HCEC 1CT (cell line): ENCODE data around the gene PIGZ.
"Not testable (repeated sequence)": the region's sequence is repeated elsewhere in the genome, so short reads cannot be mapped to it uniquely, and the experiment has no call there.

Source experiments
- DNase-seq: peaks from one replicate; pipeline ENCODE4 v3.0.0-alpha.2; 2017

Gene PIGZ

DNA sequence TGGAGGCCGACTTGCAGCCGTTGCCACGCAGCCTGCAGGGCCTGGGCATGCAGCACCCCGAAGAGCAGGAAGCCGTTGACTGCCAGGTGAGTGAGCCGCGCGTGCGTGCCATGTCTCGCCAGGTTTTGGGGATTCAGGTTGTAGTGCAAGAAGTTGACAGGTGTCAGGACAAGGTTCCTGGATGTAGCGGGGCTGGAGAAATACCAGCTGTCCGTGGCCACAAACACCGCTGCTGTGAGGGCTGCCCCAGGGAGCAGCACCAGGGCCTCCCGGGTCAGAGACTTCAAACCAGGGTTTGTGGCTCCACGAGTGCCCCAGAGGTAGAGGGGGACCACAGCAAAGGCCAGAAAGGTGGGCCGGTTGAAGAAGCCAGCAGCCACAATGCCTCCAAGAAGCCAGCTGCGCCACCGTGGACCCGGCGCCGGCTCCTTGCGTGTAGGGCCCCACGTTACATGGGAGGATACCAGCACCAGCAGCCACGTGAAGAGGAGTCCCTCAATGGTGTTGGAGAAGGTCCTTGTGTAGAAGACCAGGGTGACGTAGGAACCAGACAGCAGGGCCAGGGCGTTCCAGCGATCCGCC, 20.7 kb downstream of the PIGZ start:
- no peak for DNase-seq

DNA sequence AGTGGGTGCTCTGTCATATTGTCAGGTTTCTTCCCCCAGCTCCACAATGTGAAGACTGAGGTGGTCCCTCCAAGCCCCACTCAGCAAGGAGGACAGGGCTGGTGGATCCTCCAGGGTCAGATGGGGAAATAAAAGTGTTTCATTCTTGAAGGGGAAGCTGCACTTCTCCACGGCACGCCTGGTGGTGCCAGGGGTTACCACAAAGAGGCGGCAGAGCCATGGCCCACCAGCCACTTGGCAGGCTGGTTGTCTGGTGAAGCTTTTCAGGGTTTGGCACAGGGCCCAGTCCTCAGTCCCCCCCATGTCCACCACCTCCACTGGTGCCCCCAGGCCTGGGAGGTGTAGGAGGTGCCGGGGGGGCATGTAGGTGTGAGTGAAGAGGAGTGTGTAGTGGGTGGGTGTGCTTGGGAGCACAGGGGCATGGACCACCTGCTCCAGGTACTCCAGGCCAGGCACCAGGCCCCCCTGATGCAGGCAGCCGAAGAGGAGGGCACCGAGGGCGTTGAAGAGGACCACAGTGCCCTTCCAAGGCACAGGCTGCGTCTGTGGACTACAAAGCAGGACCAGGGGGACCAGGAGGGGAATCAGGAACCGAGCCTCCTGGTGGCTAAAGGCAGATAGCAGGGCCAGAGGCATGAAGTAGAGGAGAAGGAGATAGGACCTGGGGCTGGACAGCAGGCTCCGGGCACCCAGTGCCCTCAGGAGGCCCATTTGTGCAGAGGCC, 21.3 kb downstream of the PIGZ start:
- no peak for DNase-seq

DNA sequence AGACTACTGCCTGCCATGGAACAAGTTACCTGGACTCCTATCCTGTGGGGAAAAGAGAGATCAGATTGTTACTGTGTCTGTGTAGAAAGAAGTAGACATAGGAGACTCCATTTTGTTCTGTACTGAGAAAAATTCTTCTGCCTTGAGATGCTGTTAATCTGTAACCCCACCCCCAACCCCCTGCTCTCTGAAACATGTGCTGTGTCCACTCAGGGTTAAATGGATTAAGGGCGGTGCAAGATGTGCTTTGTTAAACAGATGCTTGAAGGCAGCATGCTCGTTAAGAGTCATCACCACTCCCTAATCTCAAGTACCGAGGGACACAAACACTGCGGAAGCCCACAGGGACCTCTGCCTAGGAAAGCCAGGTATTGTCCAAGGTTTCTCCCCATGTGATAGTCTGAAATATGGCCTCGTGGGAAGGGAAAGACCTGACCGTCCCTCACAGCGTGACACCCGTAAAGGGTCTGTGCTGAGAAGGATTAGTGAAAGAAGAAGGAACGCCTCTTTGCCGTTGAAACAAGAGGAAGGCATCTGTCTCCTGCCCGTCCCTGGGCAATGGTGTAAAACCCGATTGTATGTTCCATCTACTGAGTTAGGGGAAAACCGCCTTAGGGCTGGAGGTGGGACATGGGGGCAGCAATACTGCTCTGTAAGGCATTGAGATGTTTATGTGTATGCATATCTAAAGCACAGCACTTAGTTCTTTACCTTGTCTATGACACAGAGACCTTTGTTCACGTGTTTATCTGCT, 24.4 kb downstream of the PIGZ start:
- not testable (repeated sequence) for DNase-seq

DNA sequence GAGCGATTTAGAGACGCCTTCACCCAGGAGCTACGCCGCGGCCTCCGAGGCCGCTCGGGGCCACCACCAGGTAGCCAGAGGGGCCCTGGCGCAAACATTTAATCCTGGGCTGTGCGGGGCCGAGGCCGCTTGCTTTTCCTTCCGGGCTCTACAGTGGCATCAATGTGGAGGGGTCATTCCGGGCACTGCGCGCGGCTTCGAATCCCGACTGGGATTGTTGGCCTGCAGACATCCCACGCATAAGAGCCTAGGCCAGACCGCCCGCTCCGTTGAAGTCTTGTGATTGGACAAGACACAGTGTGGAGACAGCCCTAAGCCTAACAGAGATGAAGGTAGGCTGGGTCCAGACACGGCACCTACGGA, 25.7 kb downstream of the PIGZ start:
- no peak for DNase-seq

DNA sequence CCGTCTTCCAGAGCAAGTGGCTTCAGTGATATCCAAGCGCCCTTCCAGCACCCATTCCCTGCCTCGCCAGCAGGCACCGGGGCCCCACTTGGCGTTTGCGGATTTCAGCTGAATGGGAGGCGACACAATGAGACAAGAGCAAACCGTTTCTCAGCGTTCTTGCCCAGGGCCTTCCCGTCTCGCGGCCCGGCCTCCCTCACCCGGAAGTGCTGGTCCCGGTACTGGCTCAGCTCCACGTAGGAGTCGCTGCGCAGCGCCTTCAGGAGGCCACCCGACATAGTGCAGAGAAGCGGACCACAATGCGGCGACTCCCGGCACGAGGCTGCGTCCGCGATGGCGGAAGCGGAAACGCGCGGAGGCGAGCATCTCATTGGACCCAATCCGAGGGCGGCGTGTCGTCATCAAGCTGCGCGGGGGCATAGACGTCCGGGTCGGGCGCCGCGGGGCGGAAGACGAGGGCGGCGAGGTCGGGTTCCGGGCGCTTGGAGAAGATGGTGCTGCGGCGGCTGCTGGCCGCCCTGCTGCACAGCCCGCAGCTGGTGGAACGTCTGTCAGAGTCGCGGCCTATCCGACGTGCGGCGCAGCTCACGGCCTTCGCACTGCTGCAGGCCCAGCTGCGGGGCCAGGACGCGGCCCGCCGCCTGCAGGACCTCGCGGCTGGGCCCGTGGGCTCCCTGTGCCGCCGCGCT, 26.3 kb downstream of the PIGZ start, which contains the start of gene NCBP2:
NCBP2 (minus strand) TSS at position 303 of the 689 bp plus-strand sequence; CDS start at position 278, 25 bp downstream.
- peak; percentile 98 for DNase-seq

DNA sequence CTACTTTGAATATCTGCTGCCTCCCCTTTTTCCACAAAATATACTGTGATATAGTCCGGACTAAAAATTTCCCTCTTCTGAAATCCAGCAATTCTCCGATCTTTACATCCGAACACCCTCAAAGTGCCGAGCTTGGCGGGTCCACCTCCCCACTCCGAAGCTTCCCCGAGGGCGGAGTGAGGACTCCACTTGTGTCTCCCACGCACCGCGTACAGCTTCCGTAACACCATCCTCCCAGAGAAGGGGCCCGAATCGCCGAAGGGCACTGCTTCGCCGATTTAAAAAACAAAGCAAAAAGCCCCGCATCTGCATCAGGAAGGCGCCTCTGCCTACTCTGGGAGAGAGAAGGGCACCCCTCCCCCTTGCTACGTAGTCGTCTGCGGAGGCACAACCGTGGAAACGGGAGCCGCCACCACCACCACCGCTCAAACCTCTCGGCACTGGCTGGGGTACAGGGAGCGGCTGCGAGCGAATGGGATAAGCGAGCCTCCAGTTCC, 26.9 kb downstream of the PIGZ start:
- DNase-seq, result peak; percentile 28

DNA sequence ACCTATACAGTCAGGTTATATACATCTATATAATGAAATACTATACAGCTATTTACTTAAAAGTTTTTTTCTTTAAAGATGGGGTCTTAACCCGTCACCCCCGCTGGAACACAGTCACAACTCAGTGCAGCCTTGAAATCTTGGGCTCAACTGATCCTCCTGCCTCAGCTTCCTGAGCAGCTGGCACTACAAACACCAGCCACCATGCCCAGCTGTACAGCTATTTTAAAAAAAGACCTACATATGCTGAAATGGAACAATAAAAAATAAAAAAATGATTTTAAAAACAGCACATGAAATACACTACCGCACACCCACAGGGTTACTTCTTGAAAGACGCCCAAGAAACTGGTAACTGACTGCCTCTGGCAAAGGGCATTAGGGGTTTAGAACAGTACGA, 30.1 kb downstream of the PIGZ start:
- DNase-seq, result no peak

DNA sequence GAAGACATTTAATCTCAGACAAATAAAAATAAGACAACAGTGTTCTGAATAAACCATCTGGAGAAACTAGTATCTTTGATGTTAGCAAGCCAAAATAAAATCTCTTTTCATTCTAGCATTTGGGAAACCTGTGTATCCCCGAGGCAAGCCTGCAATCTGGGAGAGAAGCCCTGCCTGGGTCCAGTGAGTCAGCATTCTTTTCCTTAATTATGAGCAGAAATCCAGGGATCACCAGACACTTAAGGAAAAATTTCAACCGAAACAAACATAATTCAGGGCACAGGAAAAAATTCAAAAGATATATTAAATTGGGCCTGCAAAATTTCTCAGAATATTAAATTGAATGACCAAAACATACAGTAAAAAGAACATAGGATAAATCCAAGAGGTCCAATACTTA, 30.5 kb downstream of the PIGZ start:
- no peak for DNase-seq

DNA sequence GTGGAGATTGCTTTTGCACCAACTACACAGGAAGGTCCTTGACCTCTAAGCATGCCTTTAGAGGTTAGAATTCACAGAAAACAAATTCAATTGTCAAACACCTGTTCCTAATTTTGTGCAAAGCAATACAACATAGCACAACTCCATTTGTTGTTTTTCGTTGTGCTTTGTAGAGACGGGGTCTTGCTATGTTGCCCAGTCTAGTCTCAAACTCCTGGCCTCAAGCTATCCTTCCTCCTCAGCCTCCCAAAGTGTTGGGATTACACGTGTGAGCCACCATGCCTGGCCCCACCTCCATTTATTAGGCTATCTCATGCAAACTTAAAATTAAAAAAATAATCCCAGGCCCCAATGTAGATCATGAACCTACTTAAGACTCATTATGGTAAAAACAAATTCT, 32.3 kb downstream of the PIGZ start:
- no peak for DNase-seq

DNA sequence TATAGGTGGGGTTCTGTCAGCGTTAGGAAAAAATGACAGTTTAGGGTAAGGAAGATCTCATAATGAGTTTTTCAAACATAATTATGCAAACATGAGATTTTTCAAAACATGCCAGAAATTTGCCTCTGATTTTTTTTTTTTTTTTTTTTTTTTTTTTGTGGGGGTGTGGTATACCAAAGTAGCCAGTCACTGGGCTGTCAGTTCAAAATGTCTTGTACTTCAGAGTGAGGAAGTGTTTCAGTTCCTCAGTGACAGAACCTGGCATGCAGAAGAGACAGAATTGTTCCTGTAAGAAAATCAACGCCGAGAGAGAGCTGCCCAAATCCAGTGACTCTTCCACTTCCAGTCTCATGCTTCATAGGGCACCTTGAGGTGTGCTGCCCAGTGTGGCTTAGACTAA, 36.0 kb downstream of the PIGZ start:
- no peak for DNase-seq

DNA sequence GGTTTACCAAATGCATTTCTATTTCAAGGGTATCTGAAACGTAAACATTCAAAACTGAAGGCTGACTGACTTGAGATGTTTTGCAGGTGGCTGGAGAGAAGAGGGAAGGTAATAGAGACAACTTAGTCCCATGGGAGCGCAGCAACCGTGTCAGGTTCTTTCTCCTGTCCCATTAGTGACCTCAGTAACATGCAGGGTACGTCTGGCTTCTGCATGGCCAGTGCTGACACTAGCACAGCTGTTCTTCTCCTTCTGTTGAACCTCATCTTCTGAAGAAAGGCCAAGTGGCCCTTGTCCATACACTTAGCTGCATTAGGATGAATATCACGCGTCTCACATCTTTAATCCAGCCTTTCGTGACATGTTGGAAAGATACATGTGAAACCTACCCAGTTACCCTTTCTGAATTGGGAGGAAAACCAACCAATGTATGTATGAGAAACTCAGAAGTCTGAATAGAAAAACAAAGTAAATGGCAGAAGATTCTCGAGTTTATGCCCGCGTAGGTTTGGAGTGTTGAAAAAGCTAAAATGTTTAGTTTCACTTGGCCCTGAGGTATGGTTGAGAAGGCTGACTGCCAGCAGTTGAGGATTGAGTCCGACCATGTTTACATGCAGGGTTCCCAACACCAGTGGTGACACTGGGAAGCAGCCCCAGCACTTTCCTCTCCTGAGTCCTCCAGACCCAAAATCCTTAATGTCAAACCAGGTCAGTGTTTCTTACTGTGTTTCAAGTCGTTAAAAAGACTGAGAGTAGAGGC, 36.6 kb downstream of the PIGZ start:
- no peak for DNase-seq

DNA sequence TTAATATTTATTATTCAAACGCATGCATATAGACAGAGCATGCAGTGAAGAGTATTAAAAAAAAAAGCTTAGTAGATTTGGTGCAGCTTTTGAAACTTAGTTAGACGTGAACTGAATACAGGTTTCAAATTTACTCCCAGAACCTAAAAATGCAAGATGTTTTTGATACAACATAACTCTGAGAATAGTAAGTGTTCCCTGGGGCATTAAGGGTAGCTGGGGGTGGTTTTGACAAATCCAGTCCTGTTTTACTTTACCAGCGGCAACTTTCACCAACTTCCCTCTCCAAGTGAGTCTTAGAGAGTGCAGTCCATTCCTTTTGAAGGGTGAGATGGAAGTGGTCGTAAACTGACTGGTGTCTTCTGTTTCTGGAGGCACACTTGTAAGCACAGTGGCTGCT, 37.5 kb downstream of the PIGZ start:
- DNase-seq, result no peak

DNA sequence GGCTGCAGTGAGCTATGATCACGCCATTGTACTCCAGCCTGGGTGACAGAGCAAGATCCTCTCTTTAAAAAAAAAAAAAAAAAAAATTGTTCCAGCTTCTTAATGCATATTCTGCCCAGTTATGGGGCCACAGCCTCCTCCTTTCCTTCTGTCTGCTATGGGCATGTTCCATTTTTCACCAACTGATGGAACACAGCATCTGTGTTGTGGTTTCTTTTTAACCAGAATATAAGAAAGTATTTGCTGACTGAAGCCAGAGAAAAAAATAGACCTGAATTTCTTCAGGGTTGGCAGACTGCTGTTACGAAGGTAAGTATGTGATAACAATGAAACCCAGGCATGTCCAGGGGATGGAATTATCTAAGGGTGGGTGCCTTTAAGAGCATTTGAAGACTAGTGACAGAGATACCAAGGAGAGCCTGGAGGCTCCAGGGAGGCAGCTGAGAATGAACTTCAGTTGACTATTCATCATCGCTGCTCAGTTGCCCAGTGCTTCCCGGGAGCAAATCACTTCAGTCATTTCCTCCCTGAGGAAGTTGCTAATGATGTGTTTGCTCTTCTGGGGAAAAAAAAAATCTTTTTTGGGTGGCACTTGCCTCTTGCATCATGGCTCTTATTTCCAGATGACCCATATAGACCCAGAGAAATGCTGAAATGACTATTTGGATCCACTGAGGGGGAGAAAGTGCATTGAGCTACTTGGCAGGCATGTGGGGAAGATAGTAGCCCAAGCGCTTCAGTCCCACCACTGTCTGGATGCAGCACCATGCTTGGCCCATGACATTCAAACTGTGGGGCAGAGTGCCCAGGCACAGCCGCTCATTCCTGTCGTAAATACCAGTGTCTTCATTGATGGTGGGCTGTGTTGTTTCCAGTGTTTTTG, 40.8 kb downstream of the PIGZ start:
- DNase-seq, result no peak

DNA sequence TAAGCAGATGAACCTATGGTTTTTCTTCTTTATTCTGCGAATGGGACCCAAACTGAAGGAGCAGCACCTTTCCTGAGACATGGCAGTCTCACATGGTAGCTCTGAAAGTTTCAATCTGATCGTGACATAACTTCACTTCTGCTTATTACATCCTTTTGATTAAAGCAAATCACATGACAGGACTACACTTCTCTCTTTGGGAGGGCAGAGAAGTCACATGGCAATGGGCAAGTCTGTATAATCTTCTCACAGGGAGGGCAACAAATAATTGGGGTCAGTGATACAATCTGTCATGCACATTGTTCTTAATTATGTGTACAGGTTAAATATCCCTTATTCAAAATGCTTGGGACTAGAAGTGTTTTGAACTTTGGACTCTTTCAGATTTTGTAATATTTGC, 47.9 kb downstream of the PIGZ start:
- no peak for DNase-seq

DNA sequence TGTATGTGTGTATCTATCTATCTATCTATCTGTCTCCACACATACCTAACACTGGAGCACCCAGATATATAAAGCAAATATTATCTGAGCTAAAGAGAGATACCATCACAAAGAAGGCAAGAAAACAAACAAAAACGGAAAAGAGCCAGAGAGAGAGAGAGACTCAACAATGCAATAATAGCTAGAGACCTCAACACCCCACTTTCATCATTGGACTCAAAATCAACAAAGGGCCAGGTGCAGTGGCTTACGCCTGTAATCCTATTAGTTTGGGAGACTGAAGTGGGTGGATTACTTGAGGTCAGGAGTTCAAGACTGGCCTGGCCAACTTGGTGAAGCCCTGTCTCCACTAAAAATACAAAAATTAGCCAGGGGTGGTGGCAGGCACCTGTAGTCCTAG, 49.7 kb downstream of the PIGZ start:
- no peak for DNase-seq

DNA sequence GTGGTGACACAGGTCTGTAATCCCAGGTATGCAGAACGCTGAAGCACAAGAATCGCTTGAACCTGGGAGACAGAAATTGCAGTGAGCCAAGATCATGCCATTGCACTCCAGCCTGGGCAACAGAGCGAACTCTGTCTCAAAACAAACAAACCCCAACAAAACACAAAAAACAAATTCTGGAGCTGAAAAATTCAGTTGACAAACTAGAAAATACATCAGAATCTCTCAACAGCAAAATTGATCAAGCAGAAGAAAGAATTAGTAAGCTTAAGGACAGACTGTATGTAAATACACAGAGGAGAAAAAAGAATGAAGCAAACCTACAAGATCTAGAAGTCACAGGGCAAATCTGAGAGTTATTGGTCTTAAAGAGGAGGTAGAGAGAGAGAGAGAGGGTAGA, 51.6 kb downstream of the PIGZ start:
- no peak for DNase-seq

DNA sequence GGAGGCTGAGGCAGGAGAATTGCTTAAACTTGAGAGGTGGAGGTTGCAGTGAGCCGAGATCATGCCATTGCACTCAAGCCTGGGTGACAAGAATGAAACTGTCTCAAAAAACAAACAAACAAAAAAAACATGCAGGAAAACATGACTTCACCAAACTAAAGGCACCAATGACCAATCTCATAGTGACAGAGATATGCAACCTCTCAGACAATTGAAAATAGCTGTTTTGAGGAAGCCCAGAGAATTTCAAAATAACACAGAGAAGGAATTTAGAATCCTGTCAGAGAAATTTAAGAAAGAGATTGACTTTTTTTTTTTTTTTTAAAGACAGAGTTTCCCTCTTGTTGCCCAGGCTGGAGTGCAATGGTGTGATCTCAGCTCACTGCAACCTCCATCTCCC, 52.4 kb downstream of the PIGZ start:
- DNase-seq, result no peak

DNA sequence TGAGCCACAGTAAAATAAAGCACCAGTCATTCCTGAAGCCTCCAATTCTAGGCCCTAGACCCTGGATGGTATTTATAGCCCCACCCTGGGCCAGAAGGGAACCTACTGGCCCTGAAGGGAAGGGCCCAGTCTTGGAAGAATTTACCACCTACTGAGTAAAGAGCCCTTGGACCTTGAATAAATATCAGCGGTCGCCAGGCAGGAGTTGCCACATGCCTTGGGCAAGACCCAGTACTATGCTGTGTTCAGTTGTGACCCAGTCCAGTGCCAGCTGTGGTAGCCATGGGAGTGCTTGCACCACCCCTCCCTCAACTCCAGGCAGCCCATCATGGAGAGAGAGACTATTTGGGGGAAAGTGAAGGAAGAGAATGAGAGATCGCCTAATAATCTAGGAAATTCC, 53.3 kb downstream of the PIGZ start:
- no peak for DNase-seq

DNA sequence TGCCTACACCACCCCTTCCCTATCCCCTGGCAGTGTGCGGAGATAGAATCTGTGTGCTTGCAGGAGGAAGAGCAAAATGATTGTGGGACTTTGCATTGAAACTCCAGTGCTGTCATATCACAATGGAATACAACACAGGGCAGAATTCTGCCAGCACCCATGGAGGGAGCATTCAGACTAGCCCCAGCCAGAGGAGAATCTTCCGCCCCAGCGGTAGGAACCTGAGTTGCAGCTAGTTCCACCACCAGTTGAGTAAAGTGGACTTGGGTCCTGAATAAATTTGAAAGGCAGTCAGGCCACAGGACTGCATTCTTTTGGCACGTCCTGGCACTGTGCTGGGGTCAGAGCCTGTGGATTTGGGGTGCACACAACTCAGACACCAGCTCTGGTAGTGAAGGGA, 53.8 kb downstream of the PIGZ start:
- no peak for DNase-seq

DNA sequence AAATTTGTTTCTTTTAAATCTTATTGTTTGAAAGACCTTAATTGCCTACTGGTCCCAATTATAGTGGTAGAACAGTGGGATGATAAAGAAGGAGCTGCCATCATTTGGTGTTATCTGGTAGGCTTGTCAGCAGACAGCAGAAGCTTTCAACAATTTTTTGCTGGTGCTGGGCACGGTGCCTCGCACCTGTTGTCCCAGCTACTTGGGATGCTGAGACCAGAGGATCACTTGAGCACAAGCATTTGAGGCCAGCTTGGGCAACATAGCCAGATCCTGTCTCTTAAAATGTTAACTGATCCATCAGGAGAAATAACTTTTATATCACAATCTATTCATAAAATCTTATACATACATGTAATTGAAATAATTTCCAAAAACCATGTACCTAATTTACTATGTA, 64.9 kb downstream of the PIGZ start:
- no peak for DNase-seq

DNA sequence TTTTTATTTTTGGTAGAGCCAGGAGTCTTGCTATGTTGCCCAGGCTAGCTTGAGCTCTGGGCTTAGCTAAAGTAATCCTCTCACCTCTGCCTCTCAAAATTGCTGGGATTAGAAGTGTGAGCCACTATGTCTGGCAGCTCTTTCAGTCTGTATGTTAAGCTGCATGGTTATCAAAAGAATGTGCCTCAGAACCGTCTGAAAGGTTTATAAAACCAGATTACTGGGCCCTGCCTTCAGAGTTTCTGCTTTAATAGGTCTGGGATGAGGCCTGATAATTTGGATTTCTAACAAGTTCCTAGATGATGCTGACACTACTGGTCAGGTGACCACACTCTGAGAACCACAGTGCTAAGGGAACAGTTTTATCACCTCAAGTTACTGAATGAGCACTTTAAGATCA, 66.3 kb downstream of the PIGZ start:
- DNase-seq, result no peak

DNA sequence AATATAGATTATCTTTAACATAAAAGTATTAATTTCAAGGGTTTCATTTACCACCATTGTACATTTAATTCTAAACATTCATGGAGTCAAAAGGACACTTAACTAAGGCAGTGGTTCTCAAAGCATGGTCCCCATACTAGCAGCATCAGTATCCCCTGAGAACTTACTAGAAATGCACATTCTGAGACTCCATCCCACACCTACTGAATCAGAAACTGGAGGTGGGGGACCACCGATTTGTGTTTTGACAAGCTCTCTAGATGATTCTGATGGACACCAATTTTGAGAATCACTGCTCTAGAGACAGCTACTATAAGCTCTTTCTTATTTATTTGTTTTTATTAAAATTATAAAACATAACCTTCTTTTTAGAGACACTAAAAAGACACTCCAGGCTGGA, 66.9 kb downstream of the PIGZ start:
- DNase-seq, result no peak
